SK-N-SH treated with all-trans-retinoic acid at 6 μM for 48 hours (cell line): ENCODE measurements around the gene FXYD4.

ENCODE experiments used
- ZFP30 ChIP-seq: fragments of 450-650 bp; formaldehyde crosslinking; IDR thresholded peaks from 2 replicates; pipeline ENCODE4 v1.5.0; 2022; ENCODE audit warnings: mild to moderate bottlenecking, moderate library complexity
- ZNF8 ChIP-seq: fragments of 450-650 bp; formaldehyde crosslinking; IDR thresholded peaks from 2 replicates; pipeline ENCODE4 v1.5.0; 2020; ENCODE audit warnings: mild to moderate bottlenecking, moderate library complexity
- TF ChIP-seq, protein P1 (sequence below): fragments of 250-450 bp; sonication (Bioruptor Pico); IDR thresholded peaks from 2 replicates; pipeline ENCODE4 v1.8.0; 2020; ENCODE audit warnings: mild to moderate bottlenecking, moderate library complexity, borderline replicate concordance

DNA sequence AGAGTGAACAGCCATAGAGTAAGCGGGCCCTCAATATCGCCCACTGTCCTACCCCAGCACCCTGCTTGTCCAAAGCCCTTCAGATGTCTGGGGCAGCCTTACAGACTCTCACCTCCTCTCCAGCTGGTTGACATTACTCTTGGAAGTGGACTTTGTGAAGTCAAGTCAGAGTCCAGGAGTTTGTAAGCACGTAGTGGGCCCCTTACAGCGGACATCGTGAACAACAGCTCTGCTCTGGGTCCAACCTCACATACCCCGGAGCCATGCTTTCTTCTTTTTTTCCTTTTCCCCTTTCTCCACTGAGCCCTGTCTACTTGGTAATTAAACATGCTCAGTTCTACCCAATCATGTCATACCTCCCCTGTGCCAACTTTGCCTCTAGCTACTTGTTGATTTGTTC is 20.1 kb downstream of the FXYD4 start:
- no peak for TF ChIP-seq ZNF8 (CRISPR knock-in tag)
- TF ChIP-seq, protein P1, sequence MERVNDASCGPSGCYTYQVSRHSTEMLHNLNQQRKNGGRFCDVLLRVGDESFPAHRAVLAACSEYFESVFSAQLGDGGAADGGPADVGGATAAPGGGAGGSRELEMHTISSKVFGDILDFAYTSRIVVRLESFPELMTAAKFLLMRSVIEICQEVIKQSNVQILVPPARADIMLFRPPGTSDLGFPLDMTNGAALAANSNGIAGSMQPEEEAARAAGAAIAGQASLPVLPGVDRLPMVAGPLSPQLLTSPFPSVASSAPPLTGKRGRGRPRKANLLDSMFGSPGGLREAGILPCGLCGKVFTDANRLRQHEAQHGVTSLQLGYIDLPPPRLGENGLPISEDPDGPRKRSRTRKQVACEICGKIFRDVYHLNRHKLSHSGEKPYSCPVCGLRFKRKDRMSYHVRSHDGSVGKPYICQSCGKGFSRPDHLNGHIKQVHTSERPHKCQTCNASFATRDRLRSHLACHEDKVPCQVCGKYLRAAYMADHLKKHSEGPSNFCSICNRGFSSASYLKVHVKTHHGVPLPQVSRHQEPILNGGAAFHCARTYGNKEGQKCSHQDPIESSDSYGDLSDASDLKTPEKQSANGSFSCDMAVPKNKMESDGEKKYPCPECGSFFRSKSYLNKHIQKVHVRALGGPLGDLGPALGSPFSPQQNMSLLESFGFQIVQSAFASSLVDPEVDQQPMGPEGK (CRISPR knock-in tag): no peak
- TF ChIP-seq ZFP30 (CRISPR knock-in tag): no peak
